ENCODE results near the gene FBXO42.

- TF ChIP-seq POLR2A (IDR thresholded peaks at IDR 0.05) (no peak), CTCF (IDR thresholded peaks at IDR 0.05) (no peak)
These were observed 23.5 kb upstream of the FBXO42 start for GRCh38 chr1:16375521-16376340.

Measured in right lobe of liver (tissue), 4 donors.